ENCODE results near the gene COG6.

DNA sequence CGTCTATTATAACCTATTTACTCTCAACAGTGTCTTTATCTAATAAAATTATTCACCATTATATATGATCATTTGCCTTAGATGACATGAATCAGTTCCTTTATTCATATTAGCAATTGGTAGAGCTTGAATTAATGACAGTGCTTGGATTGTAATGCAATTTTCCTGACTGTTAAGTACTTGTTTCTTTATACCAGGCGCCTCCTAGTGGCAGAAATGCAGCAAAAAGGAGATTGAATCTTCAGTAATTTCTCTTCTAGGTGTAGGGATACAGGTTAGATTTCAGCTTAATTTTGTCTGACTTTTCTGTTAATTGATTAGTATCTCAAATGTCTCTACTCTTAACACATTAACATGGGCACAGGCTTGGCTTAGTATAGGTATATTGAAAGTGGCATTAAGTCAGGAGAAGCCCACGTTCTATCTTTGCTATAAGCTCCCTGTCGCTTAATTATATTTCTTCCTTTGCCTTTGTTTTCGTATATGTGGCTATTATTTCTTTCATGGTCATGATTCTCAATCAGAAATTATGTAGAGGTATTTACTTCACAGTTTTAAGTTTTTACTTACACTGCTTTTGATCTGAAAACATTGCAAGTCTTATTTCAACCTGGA, 43.3 kb upstream of the COG6 start:
- TF ChIP-seq CTCF (conservative IDR thresholded peaks at IDR 0.05; ENCODE audit: low read depth, low read length), result peak; percentile 82
- no peak for TF ChIP-seq EZH2 (IDR thresholded peaks at IDR 0.05; ENCODE audit: low read length, unreplicated experiment)
- TF ChIP-seq EZH2phosphoT487 (IDR thresholded peaks at IDR 0.05; ENCODE audit: borderline replicate concordance, low read length), result no peak
